Tracheal epithelial cell (primary cell): ENCODE data around the gene SCMH1. TPM values are rescaled to one million over a fixed set of nuclear protein-coding genes. Genes with fewer than 3 reads are reported as not detected.

ENCODE experiments used
- total RNA-seq: library from RNA; depleted of rRNA; stranded (reverse); fragments of >200 nt; gene quantifications from 2 replicates; pipeline ENCODE4 v1.2.1, GENCODE V29; 2014

SCMH1 gene
- total RNA-seq, result 2.8 and 6.0 TPM in 2 replicates

DNA sequence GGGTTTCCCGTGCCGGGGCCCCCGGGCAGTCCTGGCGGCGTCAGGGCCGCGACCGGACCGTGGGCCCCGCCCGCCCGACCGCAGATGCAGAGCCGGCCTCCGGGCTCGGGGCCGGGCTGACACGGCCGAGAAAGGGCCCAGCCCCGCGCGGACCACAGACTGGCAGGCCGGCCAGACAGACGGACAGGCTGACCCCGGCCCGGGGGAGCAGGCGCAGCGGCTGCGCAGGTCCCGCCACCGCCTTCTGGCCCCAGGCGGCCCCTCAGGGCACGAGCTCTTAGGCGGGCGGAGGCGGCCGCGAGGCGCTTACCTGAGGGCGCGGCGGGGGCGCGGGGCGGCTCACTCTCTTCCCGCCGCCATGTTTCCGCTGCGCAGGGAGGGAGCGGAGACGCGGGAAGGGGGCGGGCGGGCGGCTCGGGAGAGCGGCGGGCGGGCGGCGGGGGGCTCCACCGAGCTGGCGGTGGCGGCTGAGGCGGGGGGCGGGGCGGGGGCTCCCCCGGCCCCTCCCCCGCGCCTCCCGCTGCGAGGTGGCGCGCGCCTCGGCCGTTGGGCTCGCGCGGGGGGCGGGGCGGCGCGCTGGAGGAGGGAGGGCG is at the start of gene SCMH1:
TSS of gene SCMH1 (minus strand) at position 558 of the 593 bp plus-strand sequence. CDS start 56,173 bp downstream, outside the sequence.

DNA sequence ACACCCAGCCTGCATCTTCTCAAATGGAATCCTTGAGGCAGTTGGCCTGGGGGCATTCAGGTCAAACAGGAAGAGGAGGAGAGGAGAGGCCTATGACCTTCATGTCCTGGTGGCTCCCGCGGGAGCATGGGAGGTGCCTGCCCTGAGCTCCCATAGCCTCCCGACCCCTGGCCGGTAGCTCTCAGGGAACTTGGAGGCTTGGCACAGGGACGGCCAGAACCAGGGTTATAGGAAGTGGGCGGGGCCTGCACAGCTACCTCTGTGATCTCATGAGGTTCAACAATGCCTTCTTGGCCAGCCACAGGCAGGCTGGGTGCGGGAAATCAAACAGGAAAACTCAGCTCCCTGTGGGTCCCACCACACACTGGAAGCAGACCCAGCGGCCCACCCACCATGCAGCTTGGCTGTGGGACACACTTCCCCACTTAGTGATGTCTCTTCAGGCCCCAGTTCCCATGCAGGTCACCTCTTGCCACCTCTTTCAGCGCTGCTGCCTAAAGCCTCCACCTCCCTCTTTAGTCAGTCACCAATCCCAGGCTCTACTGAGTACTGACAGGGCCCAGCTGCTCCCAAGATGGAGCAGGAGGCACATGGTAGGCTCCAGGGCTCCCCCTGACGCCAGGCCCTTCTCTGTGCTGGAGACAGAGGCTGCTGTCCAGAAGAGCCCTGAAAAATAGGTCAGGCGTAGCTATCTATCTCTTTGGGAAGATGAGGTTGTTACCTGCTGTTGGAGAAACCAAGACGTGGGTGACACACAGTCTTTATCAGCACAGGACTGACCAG is 220.4 kb downstream of the SCMH1 start, which contains the start of gene SLFNL1:
TSS of gene SLFNL1 (minus strand) at position 200 of the 783 bp plus-strand sequence. CDS start 1,065 bp downstream, outside the sequence.

DNA sequence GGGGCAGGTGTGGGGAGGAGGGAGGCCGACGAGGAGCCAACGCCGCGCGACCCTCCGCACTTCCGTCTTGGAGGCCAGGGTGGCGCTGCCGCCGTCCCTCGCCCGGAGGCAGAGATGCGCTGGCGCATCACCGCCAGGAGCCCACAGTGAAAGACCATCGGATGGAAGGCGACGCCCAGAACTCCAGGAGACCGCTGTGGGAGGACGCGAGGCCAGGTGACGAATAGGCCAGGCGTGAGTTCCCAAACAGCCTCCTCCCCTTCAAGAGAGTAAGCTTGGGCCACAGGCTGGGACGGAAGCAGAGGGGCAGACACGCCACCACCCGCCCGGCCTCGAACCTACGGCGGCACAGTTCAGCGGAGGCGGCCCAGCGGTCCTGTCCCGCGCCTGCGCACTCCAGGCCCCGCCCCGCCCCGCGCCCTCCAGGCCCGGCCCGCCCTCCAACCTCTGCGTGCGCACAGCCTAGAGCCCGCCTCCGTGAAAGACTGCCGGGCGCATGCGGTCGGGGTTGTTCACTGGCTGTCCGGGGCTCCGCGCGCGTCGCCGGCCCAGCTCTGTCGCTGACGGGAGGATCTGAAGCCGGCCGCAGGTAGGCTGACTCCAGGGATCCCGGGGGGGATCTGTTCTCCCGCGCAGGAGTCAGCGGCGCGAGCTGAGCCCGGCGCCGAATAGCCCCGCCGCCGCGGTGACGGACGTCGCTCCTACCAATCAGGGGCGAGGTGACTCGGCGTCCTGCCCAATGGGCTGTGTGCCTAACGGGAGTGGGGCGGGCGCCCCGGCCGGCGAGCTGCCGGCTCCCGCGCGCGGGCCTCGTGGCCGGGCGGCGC is 262.7 kb downstream of the SCMH1 start, which contains the start of gene CTPS1:
TSS of gene CTPS1 (plus strand) at position 456 of the 827 bp plus-strand sequence. CDS start 3,595 bp downstream, outside the sequence.

Other genes with a start within 250 kb of the SCMH1 start
- under 0.01 TPM in 1 of 2 replicates, not detected in the other for gene SLFNL1, start 220.6 kb downstream of the SCMH1 start, total RNA-seq
- gene FOXO6, start 119.1 kb upstream of the SCMH1 start, total RNA-seq, result not detected in 2 replicates
- gene EDN2, start 242.4 kb upstream of the SCMH1 start, total RNA-seq, result 5.8 and 14.5 TPM in 2 replicates